NCI-H460 (cell line): ENCODE data around the gene WASF2. TPM values are rescaled to one million over a fixed set of nuclear protein-coding genes. Genes with fewer than 3 reads are reported as not detected.
"Not testable (repeated sequence)": the region's sequence is repeated elsewhere in the genome, so short reads cannot be mapped to it uniquely, and the experiment has no call there.

Source experiments
- DNase-seq: peaks from one replicate; pipeline ENCODE4 v3.0.0-alpha.2; 2016; ENCODE audit warnings: low read depth; ENCODE audit errors: extremely low read depth
- total RNA-seq: library from RNA; depleted of rRNA; stranded (reverse); fragments of >200 nt; shearing (Covaris generic); gene quantifications from 2 replicates; pipeline ENCODE4 v1.2.3, GENCODE V29; 2014

The WASF2 gene
- total RNA-seq, 1 experiment from 2014 or later, result 17.7 TPM

GRCh38 chr1:27428316-27429028, 61.5 kb downstream of the WASF2 start:
- DNase-seq, result no peak

- no peak for DNase-seq
Observed at GRCh38 chr1:27427816-27428315, 62.1 kb downstream of the WASF2 start.

- no peak for DNase-seq
Observed at GRCh38 chr1:27427329-27427728, 62.6 kb downstream of the WASF2 start.

GRCh38 chr1:27423709-27424108, 66.3 kb downstream of the WASF2 start:
- no peak for DNase-seq

GRCh38 chr1:27418326-27419185, 71.4 kb downstream of the WASF2 start:
- DNase-seq, result peak; percentile 8

GRCh38 chr1:27417713-27418112, 72.3 kb downstream of the WASF2 start:
- DNase-seq, result no peak

GRCh38 chr1:27416387-27417111, 73.4 kb downstream of the WASF2 start:
- DNase-seq, result peak; percentile 34

- DNase-seq, result no peak
Observed at GRCh38 chr1:27414091-27414490, 75.9 kb downstream of the WASF2 start.

GRCh38 chr1:27413004-27413403, 77.0 kb downstream of the WASF2 start:
- DNase-seq, result no peak

GRCh38 chr1:27412502-27412901, 77.5 kb downstream of the WASF2 start:
- DNase-seq, result no peak

GRCh38 chr1:27410709-27411108, 79.3 kb downstream of the WASF2 start:
- no peak for DNase-seq

GRCh38 chr1:27409669-27410068, 80.3 kb downstream of the WASF2 start:
- DNase-seq, result no peak

- no peak for DNase-seq
Observed at GRCh38 chr1:27408151-27408550, 81.8 kb downstream of the WASF2 start.

- not testable (repeated sequence) for DNase-seq
Observed at GRCh38 chr1:27406791-27407190, 83.2 kb downstream of the WASF2 start.

GRCh38 chr1:27406362-27406680, 83.6 kb downstream of the WASF2 start:
- DNase-seq, result no peak

- DNase-seq, result not testable (repeated sequence)
Observed at GRCh38 chr1:27405598-27406361, 84.2 kb downstream of the WASF2 start.

GRCh38 chr1:27405074-27405473, 84.9 kb downstream of the WASF2 start:
- no peak for DNase-seq

GRCh38 chr1:27403931-27404330, 86.0 kb downstream of the WASF2 start:
- DNase-seq, result no peak

GRCh38 chr1:27403065-27403726, 86.8 kb downstream of the WASF2 start:
- DNase-seq, result no peak

GRCh38 chr1:27402349-27402754, 87.6 kb downstream of the WASF2 start:
- DNase-seq, result no peak
